Fibroblast of pulmonary artery (primary cell): Measurements from ENCODE around the gene ITPR1.

Source experiments
- DNase-seq: peaks from one replicate; pipeline ENCODE4 v3.0.0-alpha.2; 2010; ENCODE audit warnings: low read depth
- H3K4me3 ChIP-seq: replicated peaks from 2 replicates; pipeline ENCODE4 v1.5.1; 2011; ENCODE audit warnings: low read depth, mild to moderate bottlenecking, control low read depth, low read length, moderate library complexity
- CTCF ChIP-seq: IDR thresholded peaks from 2 replicates; pipeline ENCODE4 v1.5.1; 2011; ENCODE audit warnings: mild to moderate bottlenecking, control low read depth, low read length, inconsistent platforms; ENCODE audit errors: missing control alignments

ITPR1 gene

GRCh38 chr3:4818986-4819693, 326.0 kb downstream of the ITPR1 start:
- no peak for DNase-seq
- no peak overlapping the region for H3K4me3 ChIP-seq
- no peak for TF ChIP-seq CTCF

- H3K4me3 ChIP-seq, result no peak overlapping the region
- DNase-seq, result no peak
- no peak for TF ChIP-seq CTCF
Observed at GRCh38 chr3:4819746-4820145, 326.6 kb downstream of the ITPR1 start.

GRCh38 chr3:4820296-4821121, 327.4 kb downstream of the ITPR1 start:
- no peak for TF ChIP-seq CTCF
- DNase-seq, result no peak
- H3K4me3 ChIP-seq, result no peak overlapping the region

GRCh38 chr3:4821338-4821737, 328.2 kb downstream of the ITPR1 start:
- no peak for DNase-seq
- TF ChIP-seq CTCF, result no peak

GRCh38 chr3:4821975-4822374, 328.8 kb downstream of the ITPR1 start:
- TF ChIP-seq CTCF, result no peak
- no peak for DNase-seq

More at GRCh38 chr3:4821338-4821737, 328.2 kb downstream of the ITPR1 start:
- H3K4me3 ChIP-seq, result no peak overlapping the region

GRCh38 chr3:4822568-4822967, 329.4 kb downstream of the ITPR1 start:
- H3K4me3 ChIP-seq, result no peak overlapping the region
- TF ChIP-seq CTCF, result no peak
- no peak for DNase-seq

More at GRCh38 chr3:4821975-4822374, 328.8 kb downstream of the ITPR1 start:
- H3K4me3 ChIP-seq, result no peak overlapping the region
